Keratinocyte (primary cell): Measurements from ENCODE around the gene OPN4.

Experiments used
- CTCF ChIP-seq, 3 experiments: IDR thresholded peaks in 1 of 3; conservative IDR thresholded peaks in 1 of 3; optimal IDR thresholded peaks in 1 of 3; 2 replicates in 2 of 3; 3 replicates in 1 of 3; pipeline versions ENCODE3 to v1.5.1; 2011; ENCODE audit warnings: low read length in 3 of 3, mild to moderate bottlenecking in 3 of 3, moderate library complexity in 2 of 3, control low read depth in 1 of 3, inconsistent platforms in 1 of 3; ENCODE audit not compliant: insufficient read depth in 2 of 3; ENCODE audit errors: extremely low read depth in 1 of 3
- EZH2 ChIP-seq: IDR thresholded peaks from one replicate; pipeline ENCODE4 v1.6.1; 2012; ENCODE audit warnings: inconsistent platforms, mild to moderate bottlenecking, low read length, moderate library complexity

GRCh38 chr10:86657396-86658011 lies 3.2 kb downstream of the OPN4 start:
- no peak for TF ChIP-seq CTCF (optimal IDR thresholded peaks at IDR 0.05 in 1 of 3, IDR thresholded peaks at IDR 0.05 in 1 of 3, conservative IDR thresholded peaks at IDR 0.05 in 1 of 3; ENCODE audit: extremely low read depth in 1 of 3, insufficient read depth in 2 of 3, low read length in 3 of 3)
- no peak for TF ChIP-seq EZH2
